ENCODE results near the gene FAR2.
"Not testable (repeated sequence)": the region's sequence is repeated elsewhere in the genome, so short reads cannot be mapped to it uniquely, and the experiment has no call there.

The FAR2 gene

DNA sequence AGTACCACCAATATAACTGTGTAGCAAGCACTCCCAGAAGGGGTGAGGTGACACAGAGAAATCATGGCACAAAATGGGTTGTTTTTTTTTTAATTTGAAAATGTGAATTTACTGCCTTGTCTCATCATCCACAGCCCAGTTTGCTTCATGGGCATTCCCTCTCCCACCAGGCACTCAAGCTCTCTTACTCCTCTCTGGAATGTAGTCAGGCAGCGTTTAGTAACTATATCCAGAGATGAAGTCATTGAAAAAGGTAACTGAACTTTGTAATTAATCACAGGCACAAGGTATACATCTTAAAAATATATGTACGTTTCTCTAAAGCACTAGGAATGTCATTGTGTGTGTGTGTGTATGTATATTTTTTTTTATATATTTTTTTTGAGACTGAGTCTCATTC, 91.4 kb downstream of the FAR2 start:
- DNase-seq, result no peak

GRCh38 chr12:29241821-29242591, 92.9 kb downstream of the FAR2 start:
- DNase-seq, result no peak

DNA sequence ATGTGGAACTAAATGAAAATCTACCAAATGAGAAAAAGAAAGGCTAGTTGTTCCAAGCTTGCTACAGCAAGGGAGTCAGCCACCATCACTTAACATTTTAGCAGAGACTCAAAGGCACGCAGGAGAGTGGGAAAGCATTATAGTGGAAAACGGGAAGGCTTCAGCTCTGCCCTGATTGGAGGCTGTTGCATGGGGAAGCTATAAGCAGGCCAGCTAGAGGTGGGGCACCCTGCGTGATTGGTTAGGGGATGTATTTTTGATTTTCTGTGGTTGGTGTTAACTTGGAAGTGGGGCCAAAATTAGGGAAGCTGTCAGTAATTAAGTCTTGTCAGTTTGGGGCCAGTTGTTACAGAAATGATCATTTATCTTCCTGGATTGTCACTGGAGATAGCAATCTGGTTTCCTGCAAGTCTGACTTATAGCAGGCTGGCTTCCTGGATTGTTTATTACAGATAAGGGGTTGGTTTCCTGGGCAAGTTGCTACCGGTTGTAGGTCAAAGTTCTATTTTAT, 93.9 kb downstream of the FAR2 start:
- DNase-seq, result no peak

- DNase-seq, result no peak
These were observed 95.2 kb downstream of the FAR2 start for GRCh38 chr12:29244159-29244765.

- no peak for DNase-seq
These were observed 96.2 kb downstream of the FAR2 start for GRCh38 chr12:29245246-29245645.

GRCh38 chr12:29249930-29250329, 100.9 kb downstream of the FAR2 start:
- no peak for DNase-seq

DNA sequence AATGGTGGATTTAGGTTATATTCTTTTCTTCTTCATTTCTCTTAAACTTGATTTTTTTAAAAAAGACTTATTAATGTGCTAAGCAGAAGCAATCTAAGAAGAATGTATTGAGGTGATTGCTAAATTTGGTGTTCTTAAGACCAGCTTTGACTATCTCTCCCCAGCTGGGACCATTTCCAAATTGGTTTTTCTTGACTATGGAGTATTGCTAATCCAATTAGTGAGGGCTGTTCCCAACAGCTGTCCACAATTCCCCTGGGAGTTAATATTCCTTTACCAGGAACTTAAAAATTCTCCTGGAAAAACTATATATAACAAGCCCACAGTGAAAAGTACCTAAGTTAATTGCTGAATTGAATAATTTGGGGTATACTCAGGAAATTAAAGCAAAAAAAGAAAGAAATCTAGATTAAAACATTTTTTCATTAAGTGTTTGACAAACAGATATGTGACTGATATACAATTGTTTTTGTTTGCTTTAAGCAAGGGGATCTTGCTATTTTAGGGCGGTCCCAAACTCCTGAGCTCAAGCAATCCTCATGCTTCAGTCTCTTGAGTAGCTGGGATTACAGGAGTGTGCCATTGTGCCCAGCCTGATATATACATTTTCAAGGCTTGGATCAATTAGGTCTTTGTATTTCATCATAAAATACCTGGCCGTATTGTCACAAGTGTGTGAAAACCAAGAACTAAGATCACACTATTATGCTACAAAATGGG, 105.0 kb downstream of the FAR2 start:
- no peak for DNase-seq

GRCh38 chr12:29255042-29255441, 106.0 kb downstream of the FAR2 start:
- DNase-seq, result no peak

DNA sequence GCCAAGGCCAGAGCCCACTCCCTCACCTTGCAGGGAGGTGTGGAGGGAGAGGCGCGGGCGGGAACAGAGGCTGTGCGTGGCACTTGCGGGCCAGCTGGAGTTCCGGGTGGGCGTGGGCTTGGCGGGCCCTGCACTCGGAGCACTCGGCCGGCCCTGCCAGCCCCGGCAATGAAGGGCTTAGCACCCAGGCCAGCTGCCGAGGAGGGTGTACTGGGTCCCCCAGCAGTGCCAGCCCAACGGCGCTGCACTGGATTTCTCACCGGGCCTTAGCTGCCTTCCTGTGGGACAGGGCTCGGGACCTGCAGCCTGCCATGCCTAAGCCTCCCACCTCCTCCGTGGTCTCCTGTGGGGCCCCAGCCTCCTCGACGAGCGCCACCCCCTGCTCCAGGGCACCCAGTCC, 107.5 kb downstream of the FAR2 start:
- no peak for DNase-seq

GRCh38 chr12:29257687-29258086, 108.6 kb downstream of the FAR2 start:
- not testable (repeated sequence) for DNase-seq

DNA sequence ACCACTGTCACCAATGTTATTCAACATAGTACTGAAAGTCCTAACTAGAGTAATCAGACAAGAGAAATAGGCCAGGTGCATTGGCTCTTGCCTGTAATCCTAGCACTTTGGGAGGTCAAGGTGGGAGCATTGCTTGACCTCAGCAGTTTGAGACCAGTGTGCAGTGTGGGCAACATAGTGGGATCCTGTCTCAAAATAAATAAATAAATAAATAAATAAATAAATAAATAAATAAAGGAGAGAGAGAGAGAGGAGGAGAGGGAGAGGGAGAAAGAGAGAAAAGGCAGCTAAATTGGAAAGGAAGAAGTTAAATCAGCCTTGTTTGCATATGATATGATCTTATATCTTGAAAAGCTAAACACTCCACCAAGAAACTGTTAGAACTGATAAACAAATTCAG, 115.3 kb downstream of the FAR2 start:
- DNase-seq, result no peak

DNA sequence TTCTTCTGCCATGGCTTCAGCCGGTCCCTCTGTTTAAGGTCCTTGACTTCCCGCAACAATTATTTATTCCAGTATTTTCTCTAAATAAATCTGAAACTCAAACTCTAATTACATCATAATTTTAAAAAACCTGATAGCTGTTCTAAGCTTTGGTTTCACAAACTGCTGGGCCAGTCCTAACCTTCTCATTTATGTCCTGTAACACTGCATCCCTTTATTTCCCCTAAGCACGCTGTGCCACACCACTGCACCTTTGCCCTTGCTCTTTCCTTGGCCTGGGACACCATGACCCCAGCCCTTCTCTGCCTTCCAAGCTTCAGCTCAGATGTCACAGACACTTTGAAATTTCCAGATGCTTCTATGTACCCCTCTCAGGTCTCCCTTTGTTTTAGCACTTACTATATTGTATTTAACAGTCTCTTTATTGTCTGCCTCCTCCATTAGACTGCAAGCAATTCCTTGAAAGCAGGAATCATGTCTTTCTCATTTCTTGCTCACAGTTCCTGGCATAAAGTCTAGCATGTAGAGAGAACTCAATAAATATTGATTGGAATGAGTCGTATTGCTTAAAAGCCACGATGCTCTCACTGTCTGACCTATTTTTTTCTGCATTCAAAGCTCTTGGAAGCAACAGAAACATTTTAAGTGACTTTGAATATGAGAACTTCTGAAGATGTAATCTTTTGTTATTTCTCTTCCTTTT, 120.8 kb downstream of the FAR2 start:
- DNase-seq, result no peak

- no peak for DNase-seq
These were observed 121.4 kb downstream of the FAR2 start for GRCh38 chr12:29270446-29270845.

DNA sequence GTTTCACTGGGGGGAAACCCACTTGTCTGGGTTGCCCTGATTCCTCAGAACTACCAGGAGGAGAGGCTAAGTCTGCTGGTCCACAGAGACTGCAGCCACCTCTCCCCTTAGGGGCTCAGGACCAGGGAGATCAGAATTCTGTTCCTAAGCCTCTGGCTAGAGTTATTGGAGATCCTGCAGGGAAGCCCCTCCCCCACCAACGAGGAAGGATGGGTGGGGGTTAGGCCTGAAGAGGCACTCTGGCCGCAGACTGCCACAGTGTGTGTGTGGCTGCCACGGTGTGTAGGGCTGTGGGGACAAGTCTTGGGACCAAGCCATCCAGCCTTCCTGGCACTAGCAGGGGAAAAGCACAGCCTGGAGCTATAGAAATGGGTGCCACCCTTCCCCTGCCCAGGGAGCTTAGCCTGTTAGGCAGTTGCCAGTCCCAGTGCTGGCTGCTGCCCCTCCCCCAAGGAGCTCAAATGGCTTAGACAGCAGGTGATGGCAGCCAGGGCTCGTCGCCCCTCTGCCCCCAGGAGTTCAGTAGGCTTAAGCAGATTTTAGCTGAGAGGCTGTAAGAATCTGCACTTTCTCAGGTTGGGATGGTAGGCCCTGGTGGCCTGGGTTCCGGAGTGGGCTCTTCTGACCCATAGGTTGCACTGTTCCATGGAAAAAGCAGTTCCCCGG, 124.2 kb downstream of the FAR2 start:
- no peak for DNase-seq

DNA sequence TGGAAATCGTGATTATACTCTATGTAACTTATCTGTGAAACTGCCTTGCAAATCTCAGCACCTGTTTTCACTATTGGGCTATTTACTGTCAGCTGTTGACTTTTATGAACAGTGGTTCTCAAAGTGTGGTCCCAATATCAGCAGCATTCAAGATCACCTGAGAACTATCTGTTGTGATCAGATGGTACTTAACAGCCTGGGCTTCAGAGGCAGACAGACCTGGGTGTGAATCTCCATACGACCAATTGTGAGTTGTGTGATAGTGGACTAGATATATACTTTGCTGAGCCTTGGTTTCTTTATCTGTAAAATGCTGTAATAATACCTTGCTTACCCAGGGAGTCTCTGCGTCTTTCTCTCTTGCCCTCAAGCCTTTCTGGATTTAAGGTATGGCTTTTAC, 126.8 kb downstream of the FAR2 start:
- no peak for DNase-seq

DNA sequence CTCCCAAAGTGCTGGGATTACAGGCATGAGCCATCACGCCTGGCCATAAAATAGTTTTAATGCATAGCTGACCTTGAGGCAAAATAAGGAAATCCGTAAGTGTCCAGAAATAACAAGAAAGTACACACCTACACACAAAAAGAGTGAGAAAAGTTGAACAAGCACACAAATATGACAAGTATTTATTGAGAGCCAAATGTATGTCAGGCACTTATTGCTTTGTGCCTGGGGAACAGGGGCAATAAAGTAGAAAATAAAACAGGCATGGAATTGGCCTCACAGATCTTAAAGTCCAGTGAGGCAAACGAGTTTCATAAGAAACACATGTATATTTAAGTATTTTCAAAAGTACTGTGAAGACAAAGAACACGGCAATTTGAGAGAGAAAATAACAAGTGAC, 128.2 kb downstream of the FAR2 start:
- DNase-seq, result no peak

DNA sequence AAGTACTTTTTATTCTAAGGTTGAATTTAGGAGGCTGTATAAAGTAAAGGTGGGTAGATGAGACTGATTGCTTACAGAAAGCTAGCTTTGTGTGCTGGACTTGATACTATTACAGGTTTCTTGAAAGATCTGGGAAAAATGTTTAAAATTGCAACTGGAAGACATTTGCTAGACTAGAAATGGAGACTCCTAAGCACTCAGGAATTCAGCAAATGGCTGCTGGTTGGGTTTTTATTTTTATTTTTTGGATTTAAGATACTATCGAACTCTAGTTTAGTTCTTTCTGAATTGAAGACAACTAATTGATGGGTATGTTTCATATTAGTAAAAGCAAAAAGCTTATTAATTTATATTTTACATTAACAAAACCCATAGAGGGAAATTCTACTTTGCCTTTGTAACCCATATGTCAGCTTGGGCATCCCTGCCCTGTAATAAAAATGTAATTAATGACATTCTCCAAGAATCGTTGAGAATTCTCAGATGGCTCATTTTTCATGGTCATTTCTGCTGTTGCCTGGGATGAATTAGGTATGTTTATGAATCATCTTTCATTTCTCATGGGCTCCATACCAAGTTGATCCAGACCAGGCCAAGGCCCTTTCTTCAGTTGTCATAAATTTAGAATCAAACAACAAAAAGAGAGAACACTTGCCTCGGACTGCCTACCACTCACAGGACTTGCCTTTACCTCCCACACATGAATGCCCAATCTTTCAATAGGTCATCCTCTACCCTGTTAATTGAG, 129.8 kb downstream of the FAR2 start:
- DNase-seq, result no peak

DNA sequence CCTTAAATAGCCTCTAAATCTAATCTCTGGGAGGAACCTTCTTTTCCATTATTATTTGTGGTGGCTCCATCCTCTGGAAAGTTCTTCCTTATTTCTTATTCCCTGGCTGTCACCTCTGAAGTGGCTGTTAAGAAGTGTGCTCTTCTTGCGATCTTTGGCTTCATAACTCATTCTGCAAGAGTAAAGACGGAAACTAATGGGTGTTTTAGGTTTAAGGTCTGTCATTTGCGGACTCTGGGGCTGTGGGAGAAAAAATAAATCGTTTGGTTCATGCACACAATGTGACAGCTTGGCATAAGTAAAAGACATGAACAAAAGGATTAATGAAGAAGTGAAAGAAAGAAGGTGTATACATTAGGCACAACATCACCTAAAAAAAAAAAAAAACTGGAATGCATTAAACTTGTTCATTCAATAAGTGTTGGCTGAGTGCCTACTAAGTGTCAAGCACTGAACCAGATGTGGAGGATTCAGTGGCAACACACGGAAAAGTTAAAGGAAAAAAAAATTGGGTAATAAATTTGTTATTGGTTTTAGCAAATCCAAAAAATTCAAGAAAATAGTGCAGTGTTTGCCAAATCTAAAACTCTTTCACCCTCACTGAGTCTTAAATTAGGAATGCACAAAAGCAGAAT, 132.4 kb downstream of the FAR2 start:
- DNase-seq, result no peak

GRCh38 chr12:29282031-29282816, 133.1 kb downstream of the FAR2 start:
- no peak for DNase-seq

GRCh38 chr12:29283969-29284700, 135.1 kb downstream of the FAR2 start:
- DNase-seq, result no peak

All from left hindlimb (tissue), 1 donor.